AG04450 (cell line): ENCODE results near the gene PIK3R5. TPM values are rescaled to one million over a fixed set of nuclear protein-coding genes. Genes with fewer than 3 reads are reported as not detected.

Experiments used
- CTCF ChIA-PET: fragments of 300-600, 350-600 bp; formaldehyde crosslinking; extraction: SDS; loops from one replicate; lab custom pipeline; 2022; ENCODE audit warnings: antibody characterized with exemption, inconsistent platforms; lab: Charles Lee
- POLR2A ChIA-PET: fragments of 350-600 bp; formaldehyde crosslinking; extraction: SDS; loops from one replicate; lab custom pipeline; 2021; ENCODE audit warnings: antibody characterized with exemption, inconsistent platforms; lab: Yijun Ruan, JAX
- DNase-seq: peaks from one replicate; pipeline ENCODE4 v3.0.0-alpha.2; 2011; ENCODE audit warnings: low read depth, low spot score
- H3K27ac ChIP-seq: one replicate; pipeline ENCODE4 v1.5.1; 2012; ENCODE audit warnings: low read depth, low read length, control low read depth
- H3K27me3 ChIP-seq: one replicate; pipeline ENCODE4 v1.6.0; 2012; ENCODE audit warnings: low read length; ENCODE audit not compliant: control insufficient read depth, insufficient read depth
- H3K4me3 ChIP-seq: 2 replicates; pipeline ENCODE4 v1.5.1; 2011; ENCODE audit warnings: mild to moderate bottlenecking, low read depth, low read length, control low read depth
- H3K9me3 ChIP-seq: 2 replicates; pipeline ENCODE4 v1.5.1; 2012; ENCODE audit warnings: low read length; ENCODE audit not compliant: control insufficient read depth, insufficient read depth
- polyA plus RNA-seq: library from polyadenylated mRNA; depleted of rRNA; stranded (reverse); fragments of >200 nt; gene quantifications from 2 replicates; pipeline ENCODE4 v1.2.3, GENCODE V29; 2011
- TF ChIP-seq, protein P1 (sequence below): IDR thresholded peaks from 2 replicates; pipeline ENCODE4 v1.5.1; 2011; ENCODE audit warnings: low read depth, low read length, control low read depth, inconsistent platforms

PIK3R5 gene
- polyA plus RNA-seq, 1 experiment, result not detected

- DNase-seq, result no peak
- H3K9me3 ChIP-seq, result no peaks in the 10 kb centered on the region; the same call in 1 of the 2 replicates
- no peak overlapping the region for H3K27ac ChIP-seq
- ChIA-PET CTCF (no interaction called here), POLR2A (no interaction called here)
- TF ChIP-seq, protein P1, sequence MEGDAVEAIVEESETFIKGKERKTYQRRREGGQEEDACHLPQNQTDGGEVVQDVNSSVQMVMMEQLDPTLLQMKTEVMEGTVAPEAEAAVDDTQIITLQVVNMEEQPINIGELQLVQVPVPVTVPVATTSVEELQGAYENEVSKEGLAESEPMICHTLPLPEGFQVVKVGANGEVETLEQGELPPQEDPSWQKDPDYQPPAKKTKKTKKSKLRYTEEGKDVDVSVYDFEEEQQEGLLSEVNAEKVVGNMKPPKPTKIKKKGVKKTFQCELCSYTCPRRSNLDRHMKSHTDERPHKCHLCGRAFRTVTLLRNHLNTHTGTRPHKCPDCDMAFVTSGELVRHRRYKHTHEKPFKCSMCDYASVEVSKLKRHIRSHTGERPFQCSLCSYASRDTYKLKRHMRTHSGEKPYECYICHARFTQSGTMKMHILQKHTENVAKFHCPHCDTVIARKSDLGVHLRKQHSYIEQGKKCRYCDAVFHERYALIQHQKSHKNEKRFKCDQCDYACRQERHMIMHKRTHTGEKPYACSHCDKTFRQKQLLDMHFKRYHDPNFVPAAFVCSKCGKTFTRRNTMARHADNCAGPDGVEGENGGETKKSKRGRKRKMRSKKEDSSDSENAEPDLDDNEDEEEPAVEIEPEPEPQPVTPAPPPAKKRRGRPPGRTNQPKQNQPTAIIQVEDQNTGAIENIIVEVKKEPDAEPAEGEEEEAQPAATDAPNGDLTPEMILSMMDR, result no peak
- H3K27me3 ChIP-seq, result no peaks in the 10 kb centered on the region
- no peak overlapping the region for H3K4me3 ChIP-seq
These were observed 10.2 kb downstream of the PIK3R5 start for GRCh38 chr17:8955021-8955959.

- Histone ChIP-seq H3K27me3 (no peaks in the 10 kb centered on the region), H3K4me3 (no peak overlapping the region), H3K9me3 (no peaks in the 10 kb centered on the region; the same call in 1 of the 2 replicates), H3K27ac (no peak overlapping the region)
- no peak for DNase-seq
- TF ChIP-seq, protein P1, result no peak
- ChIA-PET CTCF (no interaction called here), POLR2A (no interaction called here)
These were observed 11.2 kb downstream of the PIK3R5 start for GRCh38 chr17:8954339-8954738.

DNA sequence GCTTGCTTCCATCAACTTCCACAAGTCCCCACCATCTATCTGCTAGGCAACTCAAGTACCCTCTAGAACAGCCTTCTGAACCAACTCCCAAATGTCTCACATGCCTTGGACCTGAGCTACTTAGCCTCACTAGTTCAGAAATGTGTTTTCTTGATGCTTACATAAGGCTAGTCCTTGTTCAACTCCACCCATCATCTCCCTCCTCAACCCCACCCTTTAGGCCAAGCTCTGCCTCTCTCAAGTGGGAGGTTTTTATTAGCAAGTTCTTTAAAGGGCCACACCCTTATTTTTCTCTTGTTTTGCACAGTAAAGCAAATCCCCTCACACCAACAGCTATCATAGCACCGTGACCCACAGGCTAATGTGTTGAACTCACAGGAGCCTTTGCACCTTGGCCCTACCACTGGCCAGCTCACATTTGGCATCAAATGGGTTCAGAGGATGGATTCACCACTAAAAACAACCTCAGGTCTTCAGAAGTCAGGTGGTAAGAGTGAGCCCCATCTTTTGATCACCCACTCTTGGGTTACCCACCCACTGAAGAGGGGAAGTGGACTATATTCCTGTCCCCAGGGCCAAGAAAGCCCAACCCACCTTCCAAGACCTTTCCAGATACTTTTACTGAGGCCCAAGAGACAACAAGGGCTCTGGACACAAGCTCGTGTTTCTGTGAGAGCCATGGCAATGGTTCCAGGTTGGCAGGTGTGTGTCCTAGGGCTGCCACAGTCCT, 12.2 kb downstream of the PIK3R5 start:
- H3K27me3 ChIP-seq, result no peaks in the 10 kb centered on the region
- POLR2A ChIA-PET, result no interaction called here
- TF ChIP-seq, protein P1, result no peak
- DNase-seq, result no peak
- CTCF ChIA-PET, result no interaction called here
- no peaks in the 10 kb centered on the region; the same call in 1 of the 2 replicates for H3K9me3 ChIP-seq
- no peak overlapping the region for H3K27ac ChIP-seq
- no peak overlapping the region for H3K4me3 ChIP-seq

DNA sequence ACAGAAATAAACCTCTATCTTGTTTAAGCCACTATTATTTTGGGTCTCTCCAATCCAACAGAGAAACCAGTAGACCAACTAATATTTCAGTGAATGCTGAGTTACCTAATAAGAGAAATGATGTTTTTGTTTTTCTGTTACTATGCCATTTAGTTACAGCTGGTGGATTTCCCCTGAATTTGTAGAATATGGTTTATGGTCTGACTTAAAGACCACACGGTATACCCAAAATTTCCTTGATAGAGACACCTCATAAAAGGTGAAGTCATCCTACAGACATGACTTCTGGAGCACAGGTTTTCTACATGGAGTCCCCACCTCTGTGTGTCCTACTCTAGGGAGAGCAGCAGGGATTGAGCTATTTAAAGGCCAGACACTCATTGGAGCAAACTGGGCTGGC, 13.3 kb downstream of the PIK3R5 start:
- Histone ChIP-seq H3K9me3 (no peaks in the 10 kb centered on the region; the same call in 1 of the 2 replicates), H3K27ac (no peak overlapping the region), H3K27me3 (no peaks in the 10 kb centered on the region), H3K4me3 (no peak overlapping the region)
- TF ChIP-seq, protein P1, result no peak
- ChIA-PET CTCF (interaction anchor here (0.7 kb wide), 1 partner anchor 634 kb away, joined by 3 read pairs; no protein-coding TSS in a partner anchor), POLR2A (no interaction called here)
- no peak for DNase-seq

DNA sequence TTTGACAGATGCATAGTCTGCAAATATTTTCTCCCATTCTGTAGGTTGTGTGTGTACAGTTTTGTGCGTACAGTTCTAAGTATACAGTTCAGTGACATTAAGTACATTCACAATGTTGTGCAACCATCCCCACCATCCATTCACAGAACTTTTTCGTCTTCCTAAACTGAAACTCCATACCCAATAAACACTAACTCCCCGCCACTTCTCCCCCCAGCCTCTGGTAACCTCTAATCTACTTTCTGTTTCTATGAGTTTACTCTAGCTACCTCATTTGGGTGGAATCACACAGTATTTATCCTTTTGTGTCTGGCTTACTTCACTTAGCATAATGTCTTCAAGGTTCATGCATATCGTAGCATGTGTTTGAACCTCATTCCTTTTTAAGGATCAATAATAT, 14.3 kb downstream of the PIK3R5 start:
- H3K27me3 ChIP-seq, result no peaks in the 10 kb centered on the region
- POLR2A ChIA-PET, result no interaction called here
- H3K4me3 ChIP-seq, result no peak overlapping the region
- no peak for DNase-seq
- peaks cover 5% of the 10 kb centered on the region; the same call in 1 of the 2 replicates for H3K9me3 ChIP-seq
- TF ChIP-seq, protein P1, result no peak
- CTCF ChIA-PET, result no interaction called here
- H3K27ac ChIP-seq, result no peak overlapping the region
